NK-92 (cell line): ENCODE data around the gene TRABD2B.

Experiments used
- DNase-seq: peaks from one replicate; lab custom pipeline; 2025; ENCODE audit not compliant: unreplicated experiment; lab: John Stamatoyannopoulos, UW

The TRABD2B gene

DNA sequence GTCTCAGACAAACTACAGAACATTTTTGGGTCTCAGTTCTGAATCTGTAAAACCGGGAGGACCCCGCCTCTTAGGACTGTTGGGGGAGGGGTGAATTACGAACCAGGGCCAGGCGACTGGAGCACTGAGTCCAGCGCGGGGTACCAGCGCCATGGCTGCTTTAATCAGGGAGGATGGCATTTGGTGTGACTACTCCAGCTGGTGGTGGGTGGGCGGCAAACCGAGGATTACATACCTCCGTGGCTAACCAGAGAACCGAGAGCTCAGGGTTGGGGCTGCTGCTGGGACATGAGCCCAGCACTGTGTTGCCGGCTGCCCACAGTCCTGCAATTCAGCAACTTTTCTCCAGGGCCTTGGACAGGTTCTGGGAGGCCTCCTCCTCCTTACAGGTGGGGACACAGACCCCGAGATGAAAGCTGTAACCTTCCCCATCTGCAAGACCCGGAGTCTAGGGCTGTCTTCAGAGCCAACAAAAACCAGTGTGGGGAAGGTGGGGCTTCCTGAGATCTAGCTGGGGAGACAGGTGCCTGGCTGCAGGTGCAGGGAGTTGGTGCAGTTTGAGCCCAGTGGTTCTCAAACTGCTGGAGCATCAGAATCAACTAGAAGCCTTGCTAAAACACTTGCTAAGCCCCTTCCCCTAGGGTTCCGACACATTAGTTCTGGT lies 285.9 kb downstream of the TRABD2B start:
- DNase-seq = no peak
